T-cell (primary cell): ENCODE measurements around the gene PRKN. TPM values are rescaled to one million over a fixed set of nuclear protein-coding genes. Genes with fewer than 3 reads are reported as not detected.
"Not testable (repeated sequence)": the region's sequence is repeated elsewhere in the genome, so short reads cannot be mapped to it uniquely, and the experiment has no call there.

ENCODE experiments used
- ATAC-seq, 4 experiments: fragments of 200-7000 bp in 3 of 4; fragments of 150-1000 bp in 1 of 4; cut with Tn5 transposase; replicated peaks in 1 of 4; 1 replicate in 3 of 4; 2 replicates in 1 of 4; pipeline ENCODE4 v1.10.0; 2021; ENCODE audit warnings: moderate library complexity in 3 of 4, mild to moderate bottlenecking in 2 of 4, moderate number of reproducible peaks in 1 of 4
- CTCF ChIA-PET, 2 donors: fragments of 300-600 bp; sonication (Branson Sonifier 250); formaldehyde crosslinking; loops; one replicate each; lab custom pipeline; 2022; ENCODE audit warnings: antibody characterized with exemption in 2 of 2; lab: Charles Lee
- POLR2A ChIA-PET, 2 donors: fragments of 300-600 bp; sonication (Branson Sonifier 250); formaldehyde crosslinking; loops; one replicate each; lab custom pipeline; 2022; ENCODE audit warnings: antibody characterized with exemption in 2 of 2; lab: Charles Lee
- DNase-seq, 35 experiments: peaks; one replicate each; pipeline versions ENCODE4 v3.0.0 to v3.0.0-alpha.2; 2013 to 2023
- H3K27ac ChIP-seq: one replicate; pipeline ENCODE4 v1.5.1; 2013; ENCODE audit warnings: low read length
- H3K27me3 ChIP-seq, 2 experiments: replicated peaks in 1 of 2; 1 replicate in 1 of 2; 2 replicates in 1 of 2; pipeline versions ENCODE4 v1.6.1 to v1.7.0; 2013; ENCODE audit warnings: low read length in 1 of 2, mixed read lengths in 1 of 2; ENCODE audit not compliant: control insufficient read depth in 2 of 2, insufficient read depth in 2 of 2; ENCODE audit errors: extremely low read depth in 1 of 2
- H3K36me3 ChIP-seq, 2 donors: 1 replicate in 1 of 2; 2 replicates in 1 of 2; pipeline versions ENCODE4 v1.6.1 to v1.7.0; 2013; ENCODE audit warnings: low read length in 1 of 2; ENCODE audit not compliant: control insufficient read depth in 2 of 2, insufficient read depth in 1 of 2; ENCODE audit errors: extremely low read depth in 1 of 2
- H3K4me1 ChIP-seq, 2 experiments: 1 replicate in 1 of 2; 2 replicates in 1 of 2; pipeline versions ENCODE4 v1.6.1 to v1.7.0; 2013; ENCODE audit warnings: low read length in 2 of 2, mixed read lengths in 1 of 2; ENCODE audit not compliant: insufficient read depth in 2 of 2, control insufficient read depth in 1 of 2; ENCODE audit errors: extremely low read depth in 1 of 2
- H3K4me3 ChIP-seq, 2 donors: 1 replicate in 1 of 2; 2 replicates in 1 of 2; pipeline versions ENCODE4 v1.5.1 to v1.7.0; 2013; ENCODE audit warnings: mild to moderate bottlenecking in 2 of 2, low read length in 1 of 2, moderate library complexity in 1 of 2; ENCODE audit not compliant: control insufficient read depth in 1 of 2; ENCODE audit errors: extremely low read depth in 1 of 2
- H3K9me3 ChIP-seq: 2 replicates; pipeline ENCODE4 v1.7.0; 2013
- H3K27ac Mint-ChIP-seq, 2 donors: one replicate each; pipeline ENCODE4 v1.8.0; 2020 to 2021; ENCODE audit warnings: mild to moderate bottlenecking in 2 of 2, mixed read lengths in 2 of 2
- H3K27me3 Mint-ChIP-seq, 2 donors: one replicate each; pipeline ENCODE4 v1.8.0; 2021 to 2022; ENCODE audit warnings: mixed read lengths in 2 of 2
- H3K36me3 Mint-ChIP-seq: one replicate; pipeline ENCODE4 v1.8.0; 2021; ENCODE audit warnings: mixed read lengths
- H3K4me1 Mint-ChIP-seq, 3 donors: one replicate each; pipeline ENCODE4 v1.8.0; 2020 to 2022; ENCODE audit warnings: mixed read lengths in 3 of 3, mild to moderate bottlenecking in 1 of 3
- H3K4me3 Mint-ChIP-seq, 3 donors: one replicate each; pipeline ENCODE4 v1.8.0; 2020 to 2022; ENCODE audit warnings: mild to moderate bottlenecking in 3 of 3, mixed read lengths in 3 of 3, moderate library complexity in 3 of 3
- H3K9me3 Mint-ChIP-seq, 3 donors: one replicate each; pipeline ENCODE4 v1.8.0; 2020 to 2022; ENCODE audit warnings: mixed read lengths in 3 of 3
- WGBS: methylation state at CpG from one replicate; pipeline ENCODE4 v1.1.5; 2013; ENCODE audit warnings: missing lambda C conversion rate; ENCODE audit not compliant: insufficient coverage; 5-methylcytosine and 5-hydroxymethylcytosine counted together
- total RNA-seq, 35 experiments: library from RNA in 6 of 35; stranded (reverse) in 6 of 35; fragments of 120-200 nt in 1 of 35; gene quantifications; one replicate each; pipeline versions ENCODE4 v1.2.1 to v1.2.4 and lab custom pipeline; 2013 to 2026

Gene PRKN
- total RNA-seq, 5 donors from 2014 or later (not counting 1 experiment from before 2014, with no cell fraction given) = 3.4 to 7.7 (median 6.1) TPM

DNA sequence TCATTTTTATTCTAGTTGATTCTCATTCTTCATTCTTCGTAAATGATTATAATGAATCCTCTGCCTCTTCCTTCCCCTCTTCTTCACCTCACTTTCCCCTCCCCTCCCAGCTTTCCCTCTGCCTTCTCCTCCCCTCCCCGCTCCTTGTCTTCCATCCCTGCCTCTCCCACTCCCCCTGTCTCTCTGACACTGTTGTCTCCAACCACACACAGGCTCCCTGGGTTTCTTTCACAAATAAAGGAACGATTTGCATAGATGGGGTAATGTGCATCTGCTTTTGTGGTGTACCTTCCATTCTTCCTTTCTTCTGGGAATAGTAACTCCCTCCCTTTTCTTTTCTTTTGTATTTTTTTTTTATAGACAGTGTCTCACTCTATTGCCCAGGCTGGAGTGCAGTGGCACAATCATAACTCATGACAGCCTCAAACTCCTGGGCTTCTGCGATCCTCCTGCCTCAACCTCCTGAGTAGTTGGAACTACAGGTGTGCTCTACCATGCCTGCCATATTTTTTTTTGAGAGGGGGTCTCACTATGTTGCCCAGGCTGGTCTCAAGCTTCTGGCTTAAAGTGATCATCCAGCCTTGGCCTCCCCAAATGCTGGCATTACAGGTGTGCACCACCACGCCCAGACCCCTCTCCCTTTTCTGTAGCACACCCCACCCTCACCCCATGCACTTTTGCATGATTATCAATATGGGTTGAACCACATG lies 318.6 kb downstream of the PRKN start:
- Mint-ChIP-seq H3K4me1 (no peaks in the 10 kb centered on the region), H3K27me3 (no peaks in the 10 kb centered on the region)

DNA sequence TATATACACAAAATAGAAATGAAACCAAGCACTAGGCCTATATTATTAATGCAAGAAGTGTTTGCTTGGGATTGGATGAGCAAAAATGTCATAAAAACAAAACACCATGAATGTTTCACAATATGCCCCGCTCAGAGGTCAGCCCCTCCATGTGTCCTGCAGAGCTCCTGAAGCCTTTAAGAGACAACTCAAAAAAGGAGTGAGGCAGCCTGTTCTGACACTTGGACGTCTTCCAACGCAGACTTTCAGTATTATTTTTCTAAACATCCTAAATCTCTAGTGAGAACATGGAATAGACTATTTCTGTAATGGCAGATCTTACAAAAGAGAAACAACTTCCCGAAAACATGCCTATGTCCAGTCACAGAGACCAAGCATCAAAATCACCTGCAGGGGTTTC lies 322.6 kb downstream of the PRKN start:
- CTCF ChIA-PET = no interaction called here
- WGBS = no CpG with 5 or more reads among the region's 4 CpGs

More for the DNA sequence above, 318.6 kb downstream of the PRKN start:
- Histone ChIP-seq H3K4me3 (no peak overlapping the region), H3K27me3 (no peaks in the 10 kb centered on the region), H3K36me3 (no peaks in the 10 kb centered on the region), H3K27ac (no peak overlapping the region), H3K9me3 (no peaks in the 10 kb centered on the region), H3K4me1 (no peaks in the 10 kb centered on the region)
- 40% methylated on average over 1 of the region's 5 CpGs for WGBS
- Mint-ChIP-seq H3K27ac (no peak overlapping the region), H3K36me3 (peaks cover 9% of the 10 kb centered on the region), H3K9me3 (peaks cover 3 to 9% (median 4%) of the 10 kb centered on the region in 3 donors), H3K4me3 (no peak overlapping the region)
- POLR2A ChIA-PET = no interaction called here
- ATAC-seq (no peak), DNase-seq (no peak)
- CTCF ChIA-PET = no interaction called here

GRCh38 chr6:162403031-162403430 lies 324.5 kb downstream of the PRKN start:
- peaks cover 3 to 25% (median 5%) of the 10 kb centered on the region in 3 donors for H3K9me3 Mint-ChIP-seq
- no peaks in the 10 kb centered on the region for H3K9me3 ChIP-seq
- no peaks in the 10 kb centered on the region for H3K36me3 ChIP-seq
- H3K27ac ChIP-seq = no peak overlapping the region
- DNase-seq = no peak
- no peaks in the 10 kb centered on the region for H3K27me3 Mint-ChIP-seq
- ChIA-PET CTCF (no interaction called here), POLR2A (interaction anchor here in 1 of 2 donors (0.5 kb wide), 1 partner anchor 38 kb away, joined by 6 read pairs; no protein-coding TSS in a partner anchor)
- H3K4me3 ChIP-seq = no peak overlapping the region
- H3K4me1 Mint-ChIP-seq = no peaks in the 10 kb centered on the region
- no peak overlapping the region for H3K27ac Mint-ChIP-seq
- 90% methylated on average over 7 of the region's 11 CpGs for WGBS
- no peaks in the 10 kb centered on the region for H3K4me1 ChIP-seq
- H3K27me3 ChIP-seq = no peaks in the 10 kb centered on the region
- ATAC-seq = no peak
- H3K4me3 Mint-ChIP-seq = no peak overlapping the region
- H3K36me3 Mint-ChIP-seq = peaks cover 12% of the 10 kb centered on the region

More for the DNA sequence above, 322.6 kb downstream of the PRKN start:
- no peak overlapping the region for H3K27ac Mint-ChIP-seq
- no peaks in the 10 kb centered on the region for H3K4me1 Mint-ChIP-seq
- H3K9me3 Mint-ChIP-seq = peaks cover 3 to 16% (median 4%) of the 10 kb centered on the region in 3 donors
- no peaks in the 10 kb centered on the region for H3K9me3 ChIP-seq
- no peaks in the 10 kb centered on the region for H3K36me3 ChIP-seq
- H3K4me3 Mint-ChIP-seq = no peak overlapping the region
- no peak overlapping the region for H3K4me3 ChIP-seq
- H3K27ac ChIP-seq = no peak overlapping the region
- ATAC-seq = no peak
- no peaks in the 10 kb centered on the region for H3K27me3 Mint-ChIP-seq
- POLR2A ChIA-PET = no interaction called here
- no peaks in the 10 kb centered on the region for H3K4me1 ChIP-seq
- no peak for DNase-seq
- H3K27me3 ChIP-seq = no peaks in the 10 kb centered on the region
- H3K36me3 Mint-ChIP-seq = peaks cover 12% of the 10 kb centered on the region

DNA sequence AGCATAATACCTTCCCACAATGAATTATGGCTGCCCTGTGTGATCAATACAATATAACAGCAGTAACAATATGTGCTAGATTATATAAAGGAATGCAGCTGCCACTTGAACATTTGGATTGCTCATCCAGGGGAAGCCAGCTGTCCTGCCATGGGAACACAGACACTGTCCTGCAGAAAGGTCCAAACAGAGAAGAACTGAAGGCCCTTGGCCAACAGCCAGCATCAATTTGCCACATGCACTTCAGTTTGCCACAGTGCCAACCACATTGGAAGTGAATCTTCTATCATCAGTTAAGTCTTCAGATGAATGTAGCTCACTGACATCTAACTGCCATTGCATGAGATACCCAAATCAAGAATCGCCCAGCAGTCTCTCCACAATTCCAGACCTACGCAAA lies 332.4 kb downstream of the PRKN start:
- Histone ChIP-seq H3K27me3 (no peaks in the 10 kb centered on the region), H3K4me3 (no peak overlapping the region), H3K27ac (no peak overlapping the region), H3K4me1 (no peaks in the 10 kb centered on the region), H3K36me3 (no peaks in the 10 kb centered on the region), H3K9me3 (no peaks in the 10 kb centered on the region)
- POLR2A ChIA-PET = no interaction called here
- Mint-ChIP-seq H3K4me1 (no peaks in the 10 kb centered on the region), H3K4me3 (no peak overlapping the region), H3K27ac (no peak overlapping the region), H3K9me3 (peaks cover 3 to 9% (median 8%) of the 10 kb centered on the region in 3 donors), H3K36me3 (no peaks in the 10 kb centered on the region), H3K27me3 (no peaks in the 10 kb centered on the region)
- CTCF ChIA-PET = no interaction called here
- DNase-seq (no peak), ATAC-seq (no peak)
- 78% methylated on average over 2 of the region's 2 CpGs for WGBS

DNA sequence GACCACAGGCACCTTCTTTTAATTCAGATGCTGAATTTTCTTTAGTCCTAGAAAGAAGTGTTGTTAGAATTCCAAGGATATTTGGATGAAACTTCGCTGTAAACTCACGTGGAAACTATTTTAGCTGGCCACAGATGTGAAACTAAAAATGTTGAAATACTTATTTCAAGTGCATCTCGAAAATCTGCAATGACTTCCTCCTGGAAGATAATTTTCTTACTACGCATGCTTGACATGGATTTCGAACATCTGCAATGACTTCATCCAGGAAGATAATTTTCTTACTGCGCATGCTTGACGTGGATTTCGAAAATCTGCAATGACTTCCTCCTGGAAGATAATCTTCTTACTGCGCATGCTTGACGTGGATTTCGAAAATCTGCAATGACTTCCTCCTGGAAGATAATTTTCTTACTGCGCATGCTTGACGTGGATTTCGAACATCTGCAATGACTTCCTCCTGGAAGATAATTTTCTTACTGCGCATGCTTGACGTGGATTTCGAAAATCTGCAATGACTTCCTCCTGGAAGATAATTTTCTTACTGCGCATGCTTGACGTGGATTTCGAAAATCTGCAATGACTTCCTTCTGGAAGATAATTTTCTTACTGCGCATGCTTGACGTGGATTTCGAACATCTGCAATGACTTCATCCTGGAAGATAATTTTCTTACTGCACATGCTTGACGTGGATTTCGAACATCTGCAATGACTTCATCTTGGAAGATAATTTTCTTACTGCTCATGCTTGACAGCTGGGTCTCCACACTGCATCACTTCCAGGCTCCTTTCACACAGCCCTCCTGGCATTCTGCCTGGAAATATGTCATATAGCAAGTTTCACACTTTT lies 336.4 kb downstream of the PRKN start:
- H3K4me1 Mint-ChIP-seq, H3K4me1 ChIP-seq, H3K27ac ChIP-seq, DNase-seq, H3K27me3 ChIP-seq, ATAC-seq, H3K9me3 Mint-ChIP-seq, H3K4me3 Mint-ChIP-seq, POLR2A ChIA-PET, H3K4me3 ChIP-seq, H3K36me3 Mint-ChIP-seq, CTCF ChIA-PET, H3K27me3 Mint-ChIP-seq, H3K36me3 ChIP-seq, H3K27ac Mint-ChIP-seq, H3K9me3 ChIP-seq: not testable (repeated sequence)
- WGBS = 91% methylated on average over 21 of the region's 25 CpGs

GRCh38 chr6:162389343-162390085 lies 338.1 kb downstream of the PRKN start:
- H3K36me3 ChIP-seq = no peaks in the 10 kb centered on the region
- CTCF ChIA-PET = no interaction called here
- no peak overlapping the region for H3K4me3 ChIP-seq
- H3K4me1 ChIP-seq = no peaks in the 10 kb centered on the region
- POLR2A ChIA-PET = no interaction called here
- H3K27me3 ChIP-seq = no peaks in the 10 kb centered on the region
- H3K9me3 Mint-ChIP-seq = peaks cover 0 to 3% (median 0%) of the 10 kb centered on the region in 3 donors
- no peak overlapping the region for H3K27ac Mint-ChIP-seq
- H3K27ac ChIP-seq = no peak overlapping the region
- no peaks in the 10 kb centered on the region for H3K9me3 ChIP-seq
- H3K36me3 Mint-ChIP-seq = no peaks in the 10 kb centered on the region
- WGBS = no CpG with 5 or more reads among the region's 3 CpGs
- no peak overlapping the region for H3K4me3 Mint-ChIP-seq
- DNase-seq (no peak), ATAC-seq (no peak)
- no peaks in the 10 kb centered on the region for H3K4me1 Mint-ChIP-seq
- H3K27me3 Mint-ChIP-seq = no peaks in the 10 kb centered on the region
